HG03196 (cell line): ENCODE results near the gene SETBP1.

Source experiments
- ATAC-seq: cut with Tn5 transposase; IDR thresholded peaks from one replicate; pipeline ENCODE4 v1.9.1; 2021; ENCODE audit not compliant: unreplicated experiment

SETBP1 gene

GRCh38 chr18:44957025-44957424 lies 276.3 kb downstream of the SETBP1 start:
- ATAC-seq, result no peak

DNA sequence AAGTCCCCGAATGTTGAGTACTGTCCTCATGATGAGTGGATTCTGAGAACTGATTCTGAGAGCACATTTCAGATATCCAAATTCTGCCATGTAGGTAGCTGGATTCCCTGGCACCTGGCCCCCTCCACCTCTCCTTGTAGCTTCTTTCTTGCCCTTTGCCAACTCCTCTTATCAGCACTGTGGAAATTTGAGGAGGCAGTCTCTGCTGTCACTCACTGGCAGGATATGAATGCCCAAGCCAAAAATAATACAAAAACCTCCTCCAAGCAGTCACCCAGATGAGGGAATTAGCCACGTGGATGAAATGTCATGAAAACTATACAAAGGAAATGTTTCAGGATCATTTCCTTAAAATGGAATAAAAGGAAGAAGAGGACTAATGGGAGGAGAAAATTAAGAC lies 276.8 kb downstream of the SETBP1 start:
- ATAC-seq, result no peak

DNA sequence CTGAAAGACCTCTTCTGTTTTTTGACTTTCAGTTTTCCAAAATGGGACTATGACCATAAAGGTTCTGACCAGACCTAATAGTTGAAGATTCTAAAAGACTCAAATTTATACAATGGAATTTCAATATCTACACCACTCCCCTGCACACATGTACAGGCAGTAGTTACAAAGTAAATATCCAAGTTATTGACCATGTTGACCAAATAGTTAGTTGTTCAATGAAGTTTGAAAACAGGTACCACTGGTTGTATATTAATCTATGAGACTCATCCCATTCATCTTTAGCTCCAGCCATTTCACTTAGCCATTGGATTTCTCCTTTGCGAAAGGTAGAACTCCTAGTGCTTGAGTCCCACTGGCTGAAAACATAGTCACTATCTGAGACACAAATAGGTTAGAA lies 277.4 kb downstream of the SETBP1 start:
- no peak for ATAC-seq

- no peak for ATAC-seq
Measured at GRCh38 chr18:44958455-44958854, 277.8 kb downstream of the SETBP1 start.

DNA sequence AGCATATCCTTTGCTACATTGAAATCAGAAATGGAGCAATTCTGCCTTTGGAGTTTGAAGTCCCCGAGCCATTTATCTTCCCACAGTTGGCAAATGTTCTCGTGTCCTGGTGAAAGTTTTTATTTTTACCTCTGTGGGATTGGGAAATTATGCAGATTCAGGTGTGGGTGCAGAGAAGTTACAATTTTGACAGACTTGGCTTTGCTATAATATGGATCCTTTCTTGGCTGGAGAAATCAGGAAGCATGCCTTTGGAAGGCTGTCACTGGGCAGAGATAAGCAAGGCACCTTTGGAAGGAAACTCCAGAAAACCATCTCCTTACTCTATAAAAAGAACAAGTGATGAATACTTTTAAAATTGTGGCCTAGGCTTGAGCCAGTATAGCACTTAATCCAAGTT lies 278.3 kb downstream of the SETBP1 start:
- ATAC-seq, result no peak

DNA sequence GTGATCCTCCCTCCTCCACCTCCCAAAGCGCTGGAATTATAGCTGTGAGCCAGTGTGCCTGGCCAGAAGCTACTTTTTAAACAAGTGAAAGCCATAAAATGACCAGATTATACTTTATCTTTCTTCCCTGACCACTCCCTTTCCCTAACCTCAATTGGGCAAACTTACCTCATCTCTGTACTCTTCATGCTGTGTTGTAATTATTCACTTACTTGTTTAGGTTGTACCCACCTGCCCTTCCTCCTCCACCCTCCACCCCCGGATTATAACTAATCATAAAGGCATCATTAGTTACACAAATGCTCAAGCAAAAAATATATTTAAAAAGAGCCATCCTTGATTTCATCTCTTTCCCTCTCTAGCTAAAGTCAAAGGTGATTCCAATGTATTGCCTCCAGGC lies 279.9 kb downstream of the SETBP1 start:
- ATAC-seq, result no peak

- no peak for ATAC-seq
Measured at GRCh38 chr18:44961288-44961995, 280.8 kb downstream of the SETBP1 start.

- ATAC-seq, result no peak
Measured at GRCh38 chr18:44967599-44967998, 286.9 kb downstream of the SETBP1 start.

DNA sequence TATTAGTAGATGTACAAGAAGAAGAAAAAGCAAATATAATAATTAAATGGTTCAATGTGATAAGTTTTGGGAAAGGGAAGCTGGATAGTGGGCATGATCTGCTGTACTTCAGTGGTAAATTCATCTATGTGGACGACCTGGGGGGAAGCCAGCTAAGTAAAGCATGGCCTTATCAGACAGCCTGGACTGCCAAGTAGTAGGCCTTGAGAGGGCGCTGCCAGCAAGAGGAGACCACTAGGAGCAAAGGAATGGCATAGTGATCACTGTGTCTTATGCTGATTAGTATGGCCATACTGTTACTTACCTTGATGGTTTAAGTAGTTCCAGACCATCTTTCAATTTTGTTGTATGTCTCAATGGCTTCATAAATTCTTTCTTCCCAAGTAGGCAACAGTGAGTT lies 287.6 kb downstream of the SETBP1 start:
- no peak for ATAC-seq

GRCh38 chr18:44969214-44969795 lies 288.6 kb downstream of the SETBP1 start:
- ATAC-seq, result no peak

GRCh38 chr18:44973282-44973681 lies 292.6 kb downstream of the SETBP1 start:
- ATAC-seq, result no peak

DNA sequence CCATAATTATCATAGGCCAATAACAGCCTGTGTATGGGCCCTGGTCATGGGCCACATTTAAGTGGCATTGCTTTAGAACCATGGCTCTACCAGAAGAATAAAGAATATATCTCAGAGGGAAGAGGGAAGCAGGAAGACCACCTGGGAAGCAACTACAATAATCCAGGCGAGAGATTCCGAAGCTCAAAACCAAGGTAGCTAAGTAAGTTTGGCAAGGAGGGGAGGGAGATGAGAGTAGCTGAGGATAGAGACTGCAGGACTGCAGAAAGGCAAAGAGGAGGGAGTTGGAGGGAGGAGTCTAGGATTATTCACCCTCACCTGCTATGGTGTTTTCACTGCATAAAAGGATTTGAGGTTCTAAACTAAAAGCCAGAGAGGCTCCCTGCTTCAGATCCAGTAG lies 293.5 kb downstream of the SETBP1 start:
- ATAC-seq, result no peak

GRCh38 chr18:44977856-44978255 lies 297.2 kb downstream of the SETBP1 start:
- no peak for ATAC-seq

DNA sequence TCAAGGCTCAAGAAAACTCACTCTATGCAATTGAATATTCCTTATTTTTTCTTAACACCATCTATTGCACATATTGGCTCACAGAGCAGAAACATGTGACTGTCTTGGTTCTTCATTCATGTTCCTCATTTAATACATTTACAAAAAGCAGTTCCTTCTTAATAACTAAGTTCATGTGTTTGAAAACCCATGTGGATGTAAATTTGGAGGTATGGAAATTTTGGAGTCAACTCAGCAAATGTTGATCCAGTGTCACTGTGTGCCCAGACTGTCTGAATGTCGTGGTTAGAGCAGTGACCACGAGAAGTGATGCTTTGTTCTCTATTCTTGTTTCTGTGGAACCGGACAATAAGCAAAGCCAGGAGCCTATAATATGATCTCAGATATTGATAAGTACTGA lies 299.1 kb downstream of the SETBP1 start:
- no peak for ATAC-seq

GRCh38 chr18:44981121-44981520 lies 300.4 kb downstream of the SETBP1 start:
- no peak for ATAC-seq

DNA sequence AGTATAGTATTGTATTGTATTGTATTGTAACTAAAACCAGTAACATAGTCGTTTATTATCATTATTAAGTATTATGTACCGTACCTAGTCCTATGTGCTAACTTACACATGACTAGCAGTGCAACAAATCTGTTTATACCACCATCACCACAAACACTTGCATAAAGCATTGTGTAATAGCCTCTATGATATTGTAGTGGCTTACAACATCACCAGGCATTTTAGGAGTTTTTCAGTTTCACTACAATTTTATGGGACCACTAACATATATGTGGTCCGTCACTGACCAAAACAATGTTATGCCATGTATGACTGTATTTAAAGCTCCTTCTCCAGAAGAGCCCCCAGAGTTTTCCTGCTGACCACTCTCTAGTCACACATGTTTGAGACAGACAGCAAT lies 306.2 kb downstream of the SETBP1 start:
- ATAC-seq, result no peak

DNA sequence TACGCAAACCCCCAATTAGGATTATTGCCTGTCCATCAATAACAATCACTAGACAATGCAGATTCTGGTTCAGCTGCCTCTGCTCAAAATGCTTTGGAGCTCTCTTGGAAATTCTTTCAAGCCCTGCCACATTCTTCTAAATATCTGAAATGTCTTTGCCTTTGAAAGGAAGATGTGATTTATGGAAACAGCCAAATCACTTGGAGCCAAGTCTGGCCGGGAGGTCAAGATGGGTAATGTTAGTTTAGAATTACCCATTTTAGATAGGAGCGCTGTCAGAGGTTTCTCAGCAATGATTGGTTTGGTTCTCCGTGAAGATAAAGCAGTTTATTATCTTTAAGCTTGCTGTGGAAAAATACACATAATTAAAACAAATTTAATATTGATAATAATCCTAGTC lies 306.7 kb downstream of the SETBP1 start:
- ATAC-seq, result no peak

DNA sequence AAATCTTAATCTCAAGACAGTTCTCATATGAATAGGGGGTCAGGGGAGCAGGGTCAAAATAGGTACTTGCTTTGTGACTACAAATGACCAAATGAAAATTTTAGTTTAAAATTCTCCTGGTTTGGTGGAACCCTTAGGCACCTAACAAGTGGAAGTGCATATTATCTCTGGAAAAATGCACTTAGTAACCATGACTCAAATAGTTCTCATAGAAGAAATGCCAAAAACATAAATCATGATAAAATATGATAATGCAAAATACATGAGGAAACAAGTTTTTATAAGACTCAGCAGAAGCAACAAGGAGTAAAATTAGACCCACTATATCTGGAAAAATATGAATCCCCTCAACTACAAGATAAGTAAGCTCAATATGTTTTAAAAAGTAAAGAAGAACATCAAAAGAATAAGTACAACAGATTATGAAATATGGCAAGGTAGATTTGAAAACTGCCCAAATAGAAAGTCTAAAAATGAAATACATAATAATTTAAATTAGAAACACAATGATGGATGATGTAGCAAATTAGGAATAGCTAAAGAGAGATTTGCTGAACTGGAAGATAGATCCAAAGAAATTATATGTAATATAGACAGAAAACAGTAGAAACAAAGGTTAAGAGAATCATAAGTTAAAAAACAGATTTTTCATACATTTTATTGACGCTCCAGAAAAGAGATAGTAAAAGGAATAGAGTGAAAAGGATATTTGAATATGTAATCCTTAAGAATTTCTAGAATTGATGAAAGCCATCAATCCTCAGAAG lies 308.3 kb downstream of the SETBP1 start:
- no peak for ATAC-seq

GRCh38 chr18:44996261-44996660 lies 315.6 kb downstream of the SETBP1 start:
- no peak for ATAC-seq

DNA sequence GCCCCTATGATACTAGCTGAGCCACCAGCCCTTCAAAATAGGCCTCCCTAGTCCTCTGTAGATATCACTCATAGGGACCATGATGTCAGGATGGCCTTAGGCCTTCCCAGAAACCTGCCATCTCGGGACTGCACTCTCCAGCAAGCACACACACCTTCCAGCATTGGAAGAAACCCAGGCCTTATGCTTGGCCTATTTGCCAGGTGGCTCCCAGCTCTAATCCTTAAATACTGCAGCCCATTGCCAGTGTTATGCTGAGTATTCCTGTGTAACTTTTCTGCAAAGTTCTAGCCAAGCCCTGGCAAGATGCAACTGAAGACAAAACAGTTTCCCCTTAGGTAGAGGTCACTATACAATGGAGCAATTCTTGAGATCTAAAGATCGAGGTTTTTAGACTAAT lies 316.5 kb downstream of the SETBP1 start:
- ATAC-seq, result no peak

- ATAC-seq, result no peak
Measured at GRCh38 chr18:44998360-44998759, 317.7 kb downstream of the SETBP1 start.

DNA sequence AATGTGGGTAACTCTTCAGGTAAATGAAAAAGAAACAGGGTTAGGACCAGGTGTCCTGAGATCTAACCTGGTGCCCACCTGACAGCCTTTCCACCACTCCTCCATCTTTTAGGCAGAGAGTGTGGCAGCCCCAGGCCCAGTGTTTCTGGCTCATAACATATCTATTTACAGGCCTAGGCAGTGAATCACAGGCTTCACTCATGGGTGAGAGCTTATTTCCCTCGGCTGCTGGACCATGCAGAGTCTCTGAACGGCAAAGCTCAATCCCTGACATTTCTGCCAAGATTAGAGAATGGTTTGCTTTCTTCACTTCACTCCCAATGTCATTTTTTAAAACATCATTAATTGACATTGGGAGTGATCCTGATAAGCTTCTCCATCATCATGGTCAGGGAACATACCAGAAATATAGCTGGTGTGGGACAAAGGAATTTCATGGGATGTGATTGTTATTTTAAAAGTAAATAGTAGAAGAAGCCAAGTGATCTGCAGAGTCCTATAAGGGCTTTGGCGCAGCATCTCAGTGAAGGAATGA lies 323.9 kb downstream of the SETBP1 start:
- no peak for ATAC-seq
